ENCODE data around the gene SEPTIN11.
A peak's percentile ranks its signal among the peaks of the same experiment; 100 is the strongest.

SEPTIN11 gene

DNA sequence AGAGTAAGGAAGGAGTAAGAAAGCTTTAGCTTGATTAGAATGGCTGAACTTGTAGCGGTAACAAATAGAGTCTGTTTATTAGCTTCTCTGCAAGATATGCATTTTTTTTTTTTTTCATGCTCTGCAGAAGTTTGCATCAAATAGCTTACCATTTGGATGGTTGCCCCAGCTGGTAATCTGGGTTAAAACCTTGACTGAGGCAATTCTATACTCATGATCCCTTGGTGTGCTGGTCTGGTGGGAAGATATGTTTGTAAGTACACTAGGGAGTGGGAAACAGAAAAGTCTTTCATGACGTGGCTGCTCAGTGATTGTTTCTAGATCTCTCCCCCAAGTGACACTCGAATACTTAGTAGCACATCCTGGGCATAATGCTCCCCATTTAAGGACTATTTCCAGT, 32.1 kb downstream of the SEPTIN11 start:
- H3K36me3 ChIP-seq (ENCODE audit: control insufficient read depth, insufficient read depth, low read length), result no peaks in the 10 kb centered on the region
- H3K27me3 ChIP-seq (ENCODE audit: control insufficient read depth, insufficient read depth, low read length), result no peaks in the 10 kb centered on the region
- H3K4me1 ChIP-seq (ENCODE audit: control insufficient read depth, insufficient read depth, low read length), result peaks cover 49% of the 10 kb centered on the region
- H3K9me3 ChIP-seq (ENCODE audit: control insufficient read depth, insufficient read depth, low read length), result no peaks in the 10 kb centered on the region
- no peak overlapping the region for H3K27ac ChIP-seq (ENCODE audit: low read depth, low read length)
- H3K4me3 ChIP-seq (ENCODE audit: low read depth, low read length), result no peak overlapping the region
- no peak overlapping the region for H3K9ac ChIP-seq (ENCODE audit: low read depth, low read length)

DNA sequence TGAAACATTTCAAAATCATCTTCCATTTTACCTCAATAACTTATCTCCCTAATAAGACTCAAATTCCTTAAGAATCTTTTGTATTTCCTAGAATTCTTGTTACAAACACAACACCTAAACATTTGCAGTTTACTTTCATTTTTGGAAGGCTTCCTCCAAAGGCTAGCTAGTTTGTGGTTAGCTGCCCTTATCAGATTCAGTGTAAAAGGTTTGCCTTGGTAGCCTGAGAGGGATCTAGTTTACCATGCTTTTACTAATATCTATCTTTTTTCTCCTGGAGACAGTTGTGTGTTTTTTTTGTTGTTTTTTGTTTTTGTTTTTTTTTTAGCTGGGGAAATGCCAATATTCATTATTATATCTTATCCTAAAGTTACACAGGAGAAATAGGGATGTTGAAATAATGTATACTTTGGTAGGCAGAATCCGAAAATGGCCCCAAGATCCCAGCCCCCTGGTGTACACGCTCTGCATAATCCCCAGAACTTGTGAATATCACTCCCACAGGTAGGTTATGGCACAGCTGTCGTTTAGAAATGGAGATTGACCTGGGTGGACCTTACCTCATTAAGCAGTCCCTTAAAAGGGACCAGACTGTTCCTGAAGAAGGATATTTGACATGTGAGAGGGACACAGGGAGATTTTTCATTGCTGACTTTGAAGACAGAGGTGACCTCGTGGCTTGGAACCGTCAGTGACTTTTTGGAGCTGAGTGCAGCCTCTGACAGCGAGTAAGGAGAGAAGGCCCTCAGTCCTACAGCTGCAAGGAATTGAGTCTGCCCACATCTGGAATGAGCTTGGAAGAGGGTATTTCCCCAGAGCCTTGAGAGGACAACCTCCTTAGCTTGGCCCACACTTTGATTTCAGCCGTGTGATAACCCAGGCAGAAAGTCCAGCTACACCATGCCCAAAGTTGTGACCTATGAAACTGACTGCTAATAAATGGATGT, 33.4 kb downstream of the SEPTIN11 start:
- Histone ChIP-seq H3K9ac (ENCODE audit: low read depth, low read length) (no peak overlapping the region), H3K27ac (ENCODE audit: low read depth, low read length) (no peak overlapping the region), H3K4me1 (ENCODE audit: control insufficient read depth, insufficient read depth, low read length) (peaks cover 60% of the 10 kb centered on the region), H3K9me3 (ENCODE audit: control insufficient read depth, insufficient read depth, low read length) (no peaks in the 10 kb centered on the region), H3K27me3 (ENCODE audit: control insufficient read depth, insufficient read depth, low read length) (no peaks in the 10 kb centered on the region), H3K4me3 (ENCODE audit: low read depth, low read length) (no peak overlapping the region), H3K36me3 (ENCODE audit: control insufficient read depth, insufficient read depth, low read length) (no peaks in the 10 kb centered on the region)

DNA sequence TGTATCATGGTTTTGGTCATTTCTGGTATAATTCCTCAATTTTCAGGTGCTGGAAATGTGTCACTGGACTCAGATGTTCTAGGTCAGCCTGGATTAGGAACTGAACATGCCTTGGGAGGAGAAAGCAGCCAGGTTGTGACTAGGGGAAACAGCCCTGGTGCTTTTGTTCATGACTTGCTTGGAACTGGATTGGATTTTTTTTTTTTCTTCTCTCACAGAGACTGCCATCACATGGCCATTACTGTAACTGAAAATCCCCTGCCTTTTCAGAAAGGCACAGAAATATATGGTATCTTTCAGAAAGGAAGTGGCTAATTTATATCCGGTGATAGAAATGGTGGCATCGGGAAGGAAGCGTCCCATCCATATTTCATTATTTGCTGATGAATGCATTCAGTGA, 34.6 kb downstream of the SEPTIN11 start:
- no peaks in the 10 kb centered on the region for H3K36me3 ChIP-seq (ENCODE audit: control insufficient read depth, insufficient read depth, low read length)
- no peak overlapping the region for H3K4me3 ChIP-seq (ENCODE audit: low read depth, low read length)
- peak overlapping the region; percentile 29 for H3K27ac ChIP-seq (ENCODE audit: low read depth, low read length)
- no peaks in the 10 kb centered on the region for H3K27me3 ChIP-seq (ENCODE audit: control insufficient read depth, insufficient read depth, low read length)
- peaks cover 59% of the 10 kb centered on the region for H3K4me1 ChIP-seq (ENCODE audit: control insufficient read depth, insufficient read depth, low read length)
- H3K9ac ChIP-seq (ENCODE audit: low read depth, low read length), result no peak overlapping the region
- H3K9me3 ChIP-seq (ENCODE audit: control insufficient read depth, insufficient read depth, low read length), result no peaks in the 10 kb centered on the region

DNA sequence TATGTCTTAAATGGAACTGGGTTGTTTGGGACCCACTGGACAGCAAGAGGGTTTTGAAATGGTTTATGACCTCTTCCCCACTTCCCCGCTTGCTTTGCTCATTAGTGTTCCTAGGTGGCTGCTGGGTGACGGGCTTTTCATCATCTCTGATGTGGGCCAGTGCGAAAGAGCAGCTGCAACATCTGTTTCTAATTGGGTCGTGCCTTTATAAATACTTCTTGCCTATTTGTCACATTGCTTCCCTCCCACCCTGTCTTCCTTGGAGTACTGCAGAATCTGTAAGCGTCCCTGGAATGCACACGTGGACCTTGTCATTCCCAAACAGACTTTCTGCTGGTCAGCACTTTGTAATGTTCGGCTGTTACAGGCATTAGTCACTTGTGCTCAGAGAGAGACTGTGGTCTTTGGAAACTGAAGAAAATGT, 35.2 kb downstream of the SEPTIN11 start:
- Histone ChIP-seq H3K4me1 (ENCODE audit: control insufficient read depth, insufficient read depth, low read length) (peaks cover 59% of the 10 kb centered on the region), H3K9ac (ENCODE audit: low read depth, low read length) (no peak overlapping the region), H3K27ac (ENCODE audit: low read depth, low read length) (peak overlapping the region; percentile 48), H3K27me3 (ENCODE audit: control insufficient read depth, insufficient read depth, low read length) (no peaks in the 10 kb centered on the region), H3K4me3 (ENCODE audit: low read depth, low read length) (no peak overlapping the region), H3K36me3 (ENCODE audit: control insufficient read depth, insufficient read depth, low read length) (no peaks in the 10 kb centered on the region), H3K9me3 (ENCODE audit: control insufficient read depth, insufficient read depth, low read length) (no peaks in the 10 kb centered on the region)

DNA sequence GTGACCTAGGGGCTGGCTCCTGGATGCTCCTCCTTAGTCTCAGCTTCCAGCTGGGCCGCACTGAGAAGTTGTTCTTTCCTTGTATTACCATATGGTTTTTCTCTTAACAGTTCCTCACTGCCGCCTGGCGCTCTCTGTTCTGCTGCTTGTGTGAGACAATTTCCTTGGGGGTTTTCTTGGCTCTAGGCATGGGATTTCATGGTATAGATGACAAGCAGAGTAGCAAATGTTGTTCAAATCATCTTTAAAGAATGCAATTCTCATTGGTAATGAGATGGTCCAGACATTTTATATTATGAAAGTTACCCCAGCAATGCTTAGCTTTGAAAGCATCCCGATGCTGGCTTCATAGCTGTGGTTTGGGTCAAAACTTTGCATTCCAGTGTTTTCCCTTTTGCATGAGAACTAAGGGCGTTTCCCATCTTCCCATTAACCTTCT, 37.6 kb downstream of the SEPTIN11 start:
- Histone ChIP-seq H3K27ac (ENCODE audit: low read depth, low read length) (peak overlapping the region; percentile 37), H3K4me1 (ENCODE audit: control insufficient read depth, insufficient read depth, low read length) (peaks cover 42% of the 10 kb centered on the region), H3K4me3 (ENCODE audit: low read depth, low read length) (no peak overlapping the region; the same call in 1 of the 2 replicates), H3K9ac (ENCODE audit: low read depth, low read length) (no peak overlapping the region), H3K27me3 (ENCODE audit: control insufficient read depth, insufficient read depth, low read length) (no peaks in the 10 kb centered on the region), H3K9me3 (ENCODE audit: control insufficient read depth, insufficient read depth, low read length) (no peaks in the 10 kb centered on the region), H3K36me3 (ENCODE audit: control insufficient read depth, insufficient read depth, low read length) (no peaks in the 10 kb centered on the region)

DNA sequence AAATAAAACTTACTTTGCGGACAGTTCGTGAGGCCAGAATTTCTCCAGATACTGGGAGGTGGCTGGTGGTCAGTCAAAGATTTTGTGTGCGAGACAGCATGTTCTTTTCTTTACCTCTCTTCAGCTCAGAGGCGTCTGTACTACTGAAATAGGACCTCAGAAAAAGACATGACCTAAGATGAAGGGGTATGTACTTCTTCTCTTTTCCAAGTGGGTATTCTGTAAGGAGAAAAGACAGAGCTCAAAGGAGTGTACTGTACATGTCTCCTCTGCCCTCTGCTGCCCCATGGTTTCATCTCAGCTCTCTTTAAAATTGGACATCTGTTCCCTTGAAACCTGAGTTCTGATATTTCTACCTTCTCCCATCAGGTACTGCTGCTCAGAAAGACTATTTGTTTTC, 38.1 kb downstream of the SEPTIN11 start:
- Histone ChIP-seq H3K27me3 (ENCODE audit: control insufficient read depth, insufficient read depth, low read length) (no peaks in the 10 kb centered on the region), H3K9me3 (ENCODE audit: control insufficient read depth, insufficient read depth, low read length) (no peaks in the 10 kb centered on the region), H3K4me3 (ENCODE audit: low read depth, low read length) (no peak overlapping the region; the same call in 1 of the 2 replicates), H3K4me1 (ENCODE audit: control insufficient read depth, insufficient read depth, low read length) (peaks cover 42% of the 10 kb centered on the region), H3K9ac (ENCODE audit: low read depth, low read length) (no peak overlapping the region), H3K36me3 (ENCODE audit: control insufficient read depth, insufficient read depth, low read length) (no peaks in the 10 kb centered on the region), H3K27ac (ENCODE audit: low read depth, low read length) (no peak overlapping the region)

DNA sequence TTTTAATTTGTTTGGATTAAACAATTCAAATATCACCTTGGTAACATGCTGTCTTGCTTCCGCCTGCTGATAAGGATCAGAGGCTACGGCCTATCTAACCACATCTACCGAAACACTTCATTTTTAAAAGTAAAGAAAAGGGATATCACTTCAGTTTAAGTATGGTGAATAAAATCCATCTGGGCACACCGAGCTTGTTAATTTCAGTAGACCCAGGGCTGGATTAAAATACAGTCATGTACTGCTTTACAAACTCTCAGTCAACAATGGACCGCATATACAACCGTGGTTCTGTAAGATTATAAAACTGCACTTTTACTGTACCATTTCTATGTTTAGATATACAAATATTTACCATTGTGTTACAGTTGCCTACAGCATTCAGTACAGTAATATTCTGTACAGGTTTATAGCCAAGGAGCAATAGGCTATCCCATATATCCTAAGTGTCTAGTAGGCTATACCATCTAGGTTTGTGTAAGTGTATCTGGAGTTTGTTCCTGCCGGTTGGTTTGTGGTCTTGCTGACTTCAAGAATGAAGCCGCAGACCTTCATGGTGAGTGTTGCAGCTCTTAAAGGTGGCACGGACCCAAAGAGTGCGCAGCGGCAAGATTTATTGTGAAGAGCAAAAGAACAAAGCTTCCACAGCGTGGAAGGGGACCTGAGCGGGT, 40.0 kb downstream of the SEPTIN11 start:
- Histone ChIP-seq H3K9me3 (ENCODE audit: control insufficient read depth, insufficient read depth, low read length) (no peaks in the 10 kb centered on the region), H3K4me3 (ENCODE audit: low read depth, low read length) (no peak overlapping the region), H3K9ac (ENCODE audit: low read depth, low read length) (no peak overlapping the region), H3K36me3 (ENCODE audit: control insufficient read depth, insufficient read depth, low read length) (no peaks in the 10 kb centered on the region), H3K27me3 (ENCODE audit: control insufficient read depth, insufficient read depth, low read length) (no peaks in the 10 kb centered on the region), H3K27ac (ENCODE audit: low read depth, low read length) (no peak overlapping the region), H3K4me1 (ENCODE audit: control insufficient read depth, insufficient read depth, low read length) (peaks cover 33% of the 10 kb centered on the region)

DNA sequence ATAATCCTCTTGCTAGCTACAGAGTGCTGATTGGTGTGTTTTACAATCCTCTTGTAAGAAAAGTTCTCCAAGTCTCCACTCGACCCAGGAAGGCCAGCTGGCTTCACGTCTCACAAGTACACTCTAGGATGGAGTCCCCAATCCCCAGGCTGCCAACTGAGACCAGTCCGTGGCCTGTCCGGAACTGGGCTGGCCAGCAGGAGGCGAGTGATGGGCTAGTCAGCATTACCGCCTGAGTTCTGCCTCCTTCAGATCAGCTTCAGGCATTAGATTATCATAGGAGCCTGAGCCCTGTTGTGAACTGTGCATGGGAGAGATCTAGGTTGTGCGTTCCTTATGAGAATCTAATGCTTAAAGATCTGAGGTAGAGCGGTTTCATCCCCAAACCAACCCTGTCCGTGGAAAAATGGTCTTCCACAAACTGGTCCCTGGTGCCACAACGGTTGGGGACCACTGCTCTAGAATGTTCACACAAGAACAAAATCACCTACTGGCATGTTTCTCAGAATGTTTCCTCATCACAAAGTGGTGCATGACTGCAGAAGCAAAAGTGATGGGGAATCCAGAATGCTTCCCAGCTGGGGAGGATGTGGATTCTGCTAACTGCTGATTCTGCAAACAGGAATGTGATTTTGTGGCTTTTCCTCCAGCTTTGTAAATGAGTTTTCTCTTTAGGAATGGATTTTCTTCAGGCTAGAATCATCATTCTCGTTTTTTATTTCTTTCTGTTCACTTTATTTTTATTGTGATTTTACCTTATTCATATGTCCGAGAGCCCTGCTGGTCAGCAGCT, 40.9 kb downstream of the SEPTIN11 start:
- peaks cover 24% of the 10 kb centered on the region for H3K4me1 ChIP-seq (ENCODE audit: control insufficient read depth, insufficient read depth, low read length)
- no peaks in the 10 kb centered on the region for H3K36me3 ChIP-seq (ENCODE audit: control insufficient read depth, insufficient read depth, low read length)
- no peaks in the 10 kb centered on the region for H3K27me3 ChIP-seq (ENCODE audit: control insufficient read depth, insufficient read depth, low read length)
- no peaks in the 10 kb centered on the region for H3K9me3 ChIP-seq (ENCODE audit: control insufficient read depth, insufficient read depth, low read length)
- no peak overlapping the region for H3K27ac ChIP-seq (ENCODE audit: low read depth, low read length)
- no peak overlapping the region for H3K9ac ChIP-seq (ENCODE audit: low read depth, low read length)
- H3K4me3 ChIP-seq (ENCODE audit: low read depth, low read length), result no peak overlapping the region

DNA sequence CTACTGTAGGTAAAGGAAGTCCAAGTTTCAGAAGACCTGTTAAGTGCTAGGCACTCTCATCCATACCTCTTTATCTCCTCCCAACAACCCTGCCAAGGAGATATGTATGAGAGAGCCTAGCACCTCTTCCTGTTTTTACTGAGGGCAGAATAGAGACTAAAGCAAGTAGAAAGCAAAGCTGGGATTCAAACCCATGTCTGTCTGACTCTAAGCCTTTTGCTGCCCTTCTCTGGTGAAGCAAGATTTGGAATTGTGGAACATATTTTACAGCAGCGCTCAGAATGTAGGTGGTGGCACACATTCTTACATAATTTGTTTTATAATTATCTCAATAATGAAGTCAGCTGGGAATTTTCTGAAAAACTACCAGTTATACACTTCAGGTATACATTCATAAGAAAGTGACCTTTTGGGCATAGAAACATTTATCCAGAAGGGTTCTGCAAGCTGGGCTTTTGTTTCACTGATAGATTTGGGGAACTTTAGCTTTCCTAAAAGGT, 41.7 kb downstream of the SEPTIN11 start:
- H3K4me1 ChIP-seq (ENCODE audit: control insufficient read depth, insufficient read depth, low read length), result peaks cover 17% of the 10 kb centered on the region

DNA sequence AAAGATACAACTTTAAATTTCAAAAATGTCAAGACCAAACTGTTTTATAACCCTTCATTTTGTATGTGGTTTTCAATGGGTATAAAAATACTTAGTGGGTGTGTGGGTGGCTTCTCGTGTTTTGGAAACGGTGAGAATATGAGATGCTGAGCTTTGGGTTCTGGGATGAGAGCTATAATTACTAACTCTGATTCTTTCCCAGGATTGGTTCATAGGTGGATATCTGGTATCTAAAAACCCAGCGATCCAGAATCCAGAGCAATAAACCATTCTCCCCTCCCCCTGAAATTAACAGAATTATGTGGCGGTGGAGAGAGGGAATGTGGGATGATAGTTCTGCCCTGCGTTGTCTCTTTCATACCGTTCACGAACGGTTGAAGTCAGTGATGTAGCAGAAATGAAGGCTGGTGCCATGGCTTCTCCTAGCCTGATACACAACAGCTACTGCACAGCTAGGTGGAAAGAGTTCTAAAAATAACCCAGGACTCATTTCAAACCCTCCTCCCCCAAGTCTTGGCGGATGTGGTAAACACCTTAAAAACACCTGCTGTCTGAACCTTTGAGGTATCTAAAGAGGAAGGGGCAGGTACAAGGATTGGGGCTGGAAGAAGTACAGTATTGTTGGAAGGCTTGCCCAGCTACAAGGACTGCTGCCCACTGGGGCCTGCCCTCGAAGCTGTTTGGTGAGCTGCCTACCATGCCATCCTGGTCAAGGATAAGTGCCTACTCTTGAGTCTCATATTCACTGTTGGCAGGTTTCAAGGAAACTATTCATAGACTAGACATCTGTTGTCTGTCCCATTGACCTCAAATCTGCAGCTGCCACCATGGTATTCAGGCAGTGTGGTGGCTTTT, 44.5 kb downstream of the SEPTIN11 start:
- H3K27ac ChIP-seq (ENCODE audit: low read depth, low read length), result no peak overlapping the region
- H3K9me3 ChIP-seq (ENCODE audit: control insufficient read depth, insufficient read depth, low read length), result no peaks in the 10 kb centered on the region
- no peak overlapping the region for H3K4me3 ChIP-seq (ENCODE audit: low read depth, low read length)
- H3K36me3 ChIP-seq (ENCODE audit: control insufficient read depth, insufficient read depth, low read length), result peaks cover 7% of the 10 kb centered on the region; the same call in 1 of the 2 replicates
- no peak overlapping the region for H3K9ac ChIP-seq (ENCODE audit: low read depth, low read length)
- H3K27me3 ChIP-seq (ENCODE audit: control insufficient read depth, insufficient read depth, low read length), result no peaks in the 10 kb centered on the region
- H3K4me1 ChIP-seq (ENCODE audit: control insufficient read depth, insufficient read depth, low read length), result peaks cover 17% of the 10 kb centered on the region

More for the DNA sequence above, 41.7 kb downstream of the SEPTIN11 start:
- no peak overlapping the region for H3K27ac ChIP-seq (ENCODE audit: low read depth, low read length)
- no peak overlapping the region for H3K9ac ChIP-seq (ENCODE audit: low read depth, low read length)
- H3K27me3 ChIP-seq (ENCODE audit: control insufficient read depth, insufficient read depth, low read length), result no peaks in the 10 kb centered on the region
- no peaks in the 10 kb centered on the region for H3K9me3 ChIP-seq (ENCODE audit: control insufficient read depth, insufficient read depth, low read length)
- H3K36me3 ChIP-seq (ENCODE audit: control insufficient read depth, insufficient read depth, low read length), result no peaks in the 10 kb centered on the region
- no peak overlapping the region for H3K4me3 ChIP-seq (ENCODE audit: low read depth, low read length)
